Epithelial cell of proximal tubule (primary cell): ENCODE results near the gene FOXD4L1. TPM values are rescaled to one million over a fixed set of nuclear protein-coding genes. Genes with fewer than 3 reads are reported as not detected.
A peak's percentile ranks its signal among the peaks of the same experiment; 100 is the strongest.
"Not testable (repeated sequence)": the region's sequence is repeated elsewhere in the genome, so short reads cannot be mapped to it uniquely, and the experiment has no call there.

ENCODE experiments used
- DNase-seq: peaks from one replicate; pipeline ENCODE4 v3.0.0-alpha.2; 2011; ENCODE audit warnings: low read depth
- H3K4me3 ChIP-seq: 2 replicates; pipeline ENCODE4 v1.5.1; 2011; ENCODE audit warnings: low read depth, mild to moderate bottlenecking, low read length
- total RNA-seq: library from RNA; depleted of rRNA; stranded (reverse); fragments of >200 nt; gene quantifications from 2 replicates; pipeline ENCODE4 v1.2.3, GENCODE V29; 2015

The FOXD4L1 gene
- total RNA-seq, 1 donor from 2014 or later: not detected

DNA sequence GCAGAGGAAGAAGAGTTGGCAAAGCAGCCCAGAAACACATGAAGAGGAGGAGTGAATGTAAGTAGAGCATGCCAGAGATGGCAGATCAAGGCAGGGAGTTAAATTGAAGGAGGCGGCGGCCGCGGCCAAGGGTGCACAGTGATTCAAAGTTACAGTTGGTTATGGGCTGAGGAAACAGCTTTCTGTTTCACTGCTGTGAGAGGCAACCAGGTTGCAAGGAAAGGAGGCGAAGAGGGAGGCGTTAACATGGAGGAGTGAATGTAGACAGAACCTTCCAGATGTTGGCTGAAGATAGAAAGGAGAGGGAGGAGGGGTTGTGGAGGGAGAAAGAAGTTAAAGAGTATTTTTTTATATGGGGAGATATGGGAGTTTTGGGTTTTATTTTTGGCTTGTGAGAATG, 22.4 kb downstream of the FOXD4L1 start:
- not testable (repeated sequence) for H3K4me3 ChIP-seq, DNase-seq

DNA sequence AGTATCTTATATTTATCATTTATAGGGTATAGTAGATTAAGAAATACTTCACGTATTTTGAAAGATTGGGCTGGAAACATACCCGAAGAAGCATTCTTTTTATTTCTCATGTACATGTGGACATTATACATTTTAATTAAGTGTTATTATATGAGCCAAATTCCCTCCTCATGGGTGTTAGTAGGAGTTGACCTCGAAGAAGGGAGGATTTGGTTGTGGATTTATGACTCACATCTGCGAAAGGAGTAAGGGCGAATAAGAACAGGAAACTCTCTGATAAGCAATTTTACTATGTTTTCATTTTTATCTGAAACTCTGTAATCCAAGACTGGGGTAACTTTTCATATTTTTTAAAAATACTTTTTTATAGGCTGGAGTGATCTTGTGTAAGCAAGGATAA, 23.0 kb downstream of the FOXD4L1 start:
- DNase-seq, H3K4me3 ChIP-seq: not testable (repeated sequence)

- H3K4me3 ChIP-seq, DNase-seq: not testable (repeated sequence)
Observed at GRCh38 chr2:113524986-113525385, 26.5 kb downstream of the FOXD4L1 start.

- not testable (repeated sequence) for DNase-seq
Observed at GRCh38 chr2:113527350-113528045, 29.0 kb downstream of the FOXD4L1 start.

DNA sequence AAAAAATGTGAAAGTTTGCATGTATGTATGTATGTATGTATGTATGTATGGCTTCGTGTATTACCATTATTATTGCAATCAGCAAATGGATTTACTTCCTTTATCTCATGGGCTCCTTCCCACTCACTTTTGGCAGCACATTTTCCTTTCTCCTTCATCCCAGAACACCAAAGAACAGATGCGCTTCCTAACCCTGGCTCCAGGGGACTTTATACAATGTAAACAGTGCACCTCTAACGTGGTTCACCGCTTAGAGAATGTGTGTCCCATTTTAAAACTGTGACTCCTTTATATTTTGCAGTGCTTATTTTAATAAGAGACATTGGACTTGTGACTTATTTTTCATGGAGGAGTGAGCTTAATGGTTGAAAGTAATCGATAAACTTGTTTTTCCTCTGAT, 29.7 kb downstream of the FOXD4L1 start:
- not testable (repeated sequence) for H3K4me3 ChIP-seq, DNase-seq

More at GRCh38 chr2:113527350-113528045, 29.0 kb downstream of the FOXD4L1 start:
- H3K4me3 ChIP-seq: not testable (repeated sequence)

DNA sequence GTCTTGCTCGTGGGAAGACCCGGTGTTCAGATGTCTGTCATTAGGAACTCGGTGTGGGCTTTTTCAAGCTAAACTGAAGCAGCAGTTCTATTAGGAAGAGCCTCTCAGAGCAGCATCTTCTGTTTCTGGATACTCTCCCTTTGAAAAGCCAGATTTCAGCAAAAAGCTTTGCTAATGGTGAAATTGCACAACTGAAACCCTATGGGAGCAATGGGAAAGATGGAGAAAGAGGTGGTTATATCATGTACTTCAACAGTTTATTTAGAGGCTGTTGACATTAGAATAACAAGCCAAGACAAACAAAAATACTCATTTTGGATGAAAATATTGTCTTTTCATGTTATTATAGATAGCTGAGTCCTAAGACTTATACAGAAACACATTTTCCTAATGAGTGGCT, 30.4 kb downstream of the FOXD4L1 start:
- H3K4me3 ChIP-seq, DNase-seq: not testable (repeated sequence)

GRCh38 chr2:113532991-113533390, 34.5 kb downstream of the FOXD4L1 start:
- not testable (repeated sequence) for H3K4me3 ChIP-seq, DNase-seq

GRCh38 chr2:113536573-113536972, 38.1 kb downstream of the FOXD4L1 start:
- not testable (repeated sequence) for DNase-seq, H3K4me3 ChIP-seq

DNA sequence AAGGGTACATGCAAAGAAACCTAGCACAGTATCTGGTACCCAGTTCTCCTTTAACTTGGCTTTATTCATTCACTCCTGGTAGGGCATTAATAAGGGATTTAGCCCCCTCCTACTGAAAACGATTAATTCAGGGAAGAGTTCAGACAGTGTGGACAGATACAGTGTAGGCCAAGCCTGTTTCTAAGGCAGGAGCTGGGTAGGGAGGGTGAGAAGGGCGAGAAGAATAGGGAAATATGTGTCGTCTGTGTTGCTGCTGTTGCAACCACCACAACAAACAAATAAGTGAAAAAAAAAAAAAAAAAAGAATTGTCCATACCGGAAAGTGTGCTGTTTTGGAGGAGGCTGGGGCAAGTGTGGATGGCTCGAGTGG, 42.4 kb downstream of the FOXD4L1 start:
- H3K4me3 ChIP-seq, DNase-seq: not testable (repeated sequence)

GRCh38 chr2:113541204-113541975, 42.9 kb downstream of the FOXD4L1 start:
- DNase-seq: not testable (repeated sequence)
- peak overlapping the region; percentile 36 for H3K4me3 ChIP-seq

- DNase-seq, H3K4me3 ChIP-seq: not testable (repeated sequence)
Observed at GRCh38 chr2:113541976-113542485, 43.6 kb downstream of the FOXD4L1 start.

DNA sequence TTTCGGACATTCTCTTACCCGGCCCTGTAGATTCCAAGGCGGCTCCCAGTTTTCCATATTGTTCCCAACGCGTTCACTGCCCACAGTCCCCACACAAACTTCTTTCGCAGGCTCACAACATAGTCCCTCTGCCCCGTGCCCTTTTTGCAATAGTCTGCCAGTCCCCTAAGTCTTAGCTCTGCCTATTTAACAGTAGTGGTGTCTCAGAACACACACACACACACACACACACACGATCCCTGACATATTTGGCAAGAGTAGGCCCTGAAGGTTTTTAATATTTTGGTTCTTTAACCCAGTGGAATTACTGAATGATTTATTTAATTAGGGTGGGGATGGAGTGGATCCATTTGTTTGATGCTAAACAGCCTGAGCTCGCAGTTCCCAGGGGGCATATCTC, 44.1 kb downstream of the FOXD4L1 start:
- not testable (repeated sequence) for DNase-seq, H3K4me3 ChIP-seq

Other genes starting within 250 kb of the FOXD4L1 start
- gene PAX8, start 219.7 kb upstream of the FOXD4L1 start, total RNA-seq: 109 and 127 TPM in 2 replicates
- 29.1 and 33.9 TPM in 2 replicates for gene ZNG1B, start 61.0 kb upstream of the FOXD4L1 start, total RNA-seq
- gene RABL2A, start 128.6 kb downstream of the FOXD4L1 start, total RNA-seq: 4.7 and 9.2 TPM in 2 replicates